ENCODE measurements around the gene GTSE1.

The GTSE1 gene

DNA sequence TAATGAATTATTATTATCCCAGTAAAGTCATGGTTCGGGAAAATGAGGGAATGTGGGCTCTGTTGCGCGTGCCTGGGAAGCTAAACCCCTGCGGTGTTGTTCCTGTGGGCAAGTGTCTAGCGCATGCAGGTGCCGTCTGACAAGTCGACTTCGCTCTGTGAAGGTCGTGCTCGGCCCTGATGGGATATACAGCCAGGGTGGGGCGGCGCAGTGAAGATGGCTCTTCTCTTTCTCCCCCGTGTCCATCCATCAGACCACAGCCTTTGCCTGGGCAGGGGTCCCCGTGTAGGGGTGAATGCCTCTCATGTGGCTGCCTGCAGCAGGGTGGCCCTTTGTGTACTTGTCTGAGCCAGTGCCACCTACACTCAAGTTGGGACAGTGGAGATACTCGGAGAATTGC lies 26.0 kb downstream of the GTSE1 start:
- no peaks in the 10 kb centered on the region for H3K9me3 ChIP-seq (replicated peaks in 1 of 11)
- H3K4me1 ChIP-seq, result no peaks in the 10 kb centered on the region
- H3K4me3 ChIP-seq, result no peak overlapping the region
- H3K4me2 ChIP-seq, result no peak overlapping the region
- H4K20me1 ChIP-seq, result peaks cover 0 to 83% (median 43%) of the 10 kb centered on the region in 11 experiments; a peak in 15 of 22 replicates
- peaks cover 10 to 100% (median 100%) of the 10 kb centered on the region in 11 experiments for H3K36me3 ChIP-seq
- no peak overlapping the region for H3K27ac ChIP-seq
- H3K9ac ChIP-seq, result no peak overlapping the region
- no peak for TF ChIP-seq Cebpa-rat (IDR thresholded peaks at IDR 0.05)
- H3K27me3 ChIP-seq, result no peaks in the 10 kb centered on the region

DNA sequence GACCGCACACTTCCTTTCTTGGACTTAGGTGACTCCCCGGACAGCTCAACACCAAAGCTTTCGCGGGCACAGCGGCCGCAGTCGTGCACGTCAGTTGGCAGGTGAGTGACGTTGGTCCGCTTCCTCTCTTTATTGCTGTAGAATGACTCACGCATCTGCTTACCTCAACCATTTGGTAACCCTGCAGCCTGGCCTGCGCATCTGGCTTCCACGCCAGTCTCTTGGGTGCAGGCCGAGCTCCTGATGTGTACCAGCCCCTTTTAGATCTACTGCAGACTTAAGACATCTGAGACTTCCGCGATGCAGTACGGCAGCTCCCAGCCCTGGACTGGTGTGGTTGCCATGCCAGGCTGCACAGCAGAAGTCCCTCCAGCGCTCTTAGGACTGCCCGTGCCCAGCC lies 26.5 kb downstream of the GTSE1 start:
- H3K27me3 ChIP-seq, result no peaks in the 10 kb centered on the region
- no peak overlapping the region for H3K4me2 ChIP-seq
- peaks cover 0 to 83% (median 38%) of the 10 kb centered on the region in 11 experiments; a peak in 13 of 22 replicates for H4K20me1 ChIP-seq
- TF ChIP-seq Cebpa-rat (IDR thresholded peaks at IDR 0.05), result no peak
- no peak overlapping the region for H3K27ac ChIP-seq
- peaks cover 7 to 100% (median 100%) of the 10 kb centered on the region in 11 experiments for H3K36me3 ChIP-seq
- no peak overlapping the region for H3K4me3 ChIP-seq
- no peaks in the 10 kb centered on the region for H3K9me3 ChIP-seq (replicated peaks in 1 of 11)
- H3K4me1 ChIP-seq, result no peaks in the 10 kb centered on the region
- no peak overlapping the region for H3K9ac ChIP-seq

- Histone ChIP-seq H3K27me3 (no peaks in the 10 kb centered on the region), H3K9ac (no peak overlapping the region), H3K4me2 (no peak overlapping the region), H3K27ac (no peak overlapping the region), H3K9me3 (replicated peaks in 1 of 11) (no peaks in the 10 kb centered on the region), H4K20me1 (peaks cover 0 to 73% (median 16%) of the 10 kb centered on the region in 11 experiments; a peak in 12 of 22 replicates), H3K4me3 (no peak overlapping the region), H3K4me1 (no peaks in the 10 kb centered on the region), H3K36me3 (peaks cover 0 to 100% (median 100%) of the 10 kb centered on the region in 11 experiments; a peak in 21 of 22 replicates)
- TF ChIP-seq Cebpa-rat (IDR thresholded peaks at IDR 0.05), result no peak
Observed at GRCh38 chr22:46326066-46326680, 29.5 kb downstream of the GTSE1 start.

DNA sequence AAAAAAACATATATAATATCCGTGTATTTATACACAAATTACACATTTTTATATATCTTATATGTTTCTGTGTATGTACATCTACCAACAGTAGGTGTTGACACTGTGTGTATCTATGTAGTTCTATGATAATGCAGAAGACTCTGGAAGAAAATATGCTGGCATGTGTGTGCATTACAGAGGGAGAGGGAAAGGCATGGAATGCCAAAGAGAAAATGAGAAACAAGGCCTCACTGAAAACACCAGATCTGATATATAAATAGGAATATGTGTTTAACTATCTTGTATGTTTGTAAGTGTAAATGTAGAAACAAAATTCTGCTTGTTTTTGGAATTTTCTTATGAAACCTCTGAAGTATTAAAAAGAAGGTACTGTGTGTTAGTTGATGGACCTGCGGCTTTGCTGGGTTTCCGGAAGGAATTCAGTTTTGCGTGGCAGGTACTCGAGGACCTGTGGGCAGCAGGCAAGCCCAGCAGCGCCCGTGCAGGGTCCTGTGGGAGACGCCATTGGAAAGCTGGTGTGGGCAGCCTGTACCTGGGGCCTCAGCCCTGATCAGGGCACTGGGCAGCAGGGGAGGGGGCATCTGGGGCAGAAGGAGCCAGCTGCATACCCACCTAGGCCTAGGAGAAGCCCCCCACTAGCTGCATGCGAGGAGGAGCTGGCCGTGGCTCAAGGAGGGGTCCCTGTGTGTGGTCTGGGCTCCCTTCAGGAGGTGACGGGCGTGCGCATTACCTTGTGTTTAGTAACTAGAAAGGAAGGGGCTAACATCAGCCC lies 31.2 kb downstream of the GTSE1 start:
- Histone ChIP-seq H3K4me1 (no peaks in the 10 kb centered on the region), H3K4me3 (no peak overlapping the region), H3K9me3 (replicated peaks in 1 of 11) (no peaks in the 10 kb centered on the region), H4K20me1 (peaks cover 0 to 68% (median 6%) of the 10 kb centered on the region in 11 experiments; a peak in 10 of 22 replicates), H3K4me2 (no peak overlapping the region), H3K27ac (no peak overlapping the region), H3K27me3 (no peaks in the 10 kb centered on the region), H3K36me3 (peaks cover 0 to 100% (median 99%) of the 10 kb centered on the region in 11 experiments; a peak in 21 of 22 replicates), H3K9ac (peak overlapping the region in 1 of 11 experiments; percentile 7; a peak in 2 of 22 replicates)
- TF ChIP-seq Cebpa-rat (IDR thresholded peaks at IDR 0.05), result no peak

DNA sequence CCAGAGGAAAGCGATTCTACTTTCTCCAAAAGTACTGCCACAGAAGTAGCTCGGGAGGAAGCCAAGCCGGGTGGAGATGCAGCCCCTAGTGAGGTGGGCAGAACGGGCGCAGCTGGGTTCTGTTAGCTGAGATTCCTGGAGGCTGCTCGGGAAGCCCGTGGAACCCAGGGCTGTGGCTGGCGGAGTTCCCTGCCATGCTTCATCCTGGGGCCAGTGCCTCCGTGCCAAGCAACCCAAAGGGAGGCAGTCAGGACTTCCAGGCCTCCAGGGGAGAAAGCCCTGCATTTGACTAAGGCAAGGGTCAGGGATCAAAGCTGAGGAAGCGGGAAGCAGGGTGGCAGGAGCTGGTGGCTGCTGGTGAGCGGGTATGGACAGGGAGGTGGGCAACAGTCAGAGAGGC lies 32.1 kb downstream of the GTSE1 start:
- Histone ChIP-seq H3K36me3 (peaks cover 0 to 100% (median 97%) of the 10 kb centered on the region in 11 experiments; a peak in 21 of 22 replicates), H3K4me3 (no peak overlapping the region), H3K27me3 (no peaks in the 10 kb centered on the region), H3K9ac (peak overlapping the region in 1 of 11 experiments; percentile 29; a peak in 1 of 22 replicates), H3K4me1 (no peaks in the 10 kb centered on the region), H3K27ac (no peak overlapping the region), H3K4me2 (no peak overlapping the region), H4K20me1 (peaks cover 0 to 62% (median 0%) of the 10 kb centered on the region in 11 experiments; a peak in 8 of 22 replicates), H3K9me3 (replicated peaks in 1 of 11) (no peaks in the 10 kb centered on the region)
- TF ChIP-seq Cebpa-rat (IDR thresholded peaks at IDR 0.05), result no peak

DNA sequence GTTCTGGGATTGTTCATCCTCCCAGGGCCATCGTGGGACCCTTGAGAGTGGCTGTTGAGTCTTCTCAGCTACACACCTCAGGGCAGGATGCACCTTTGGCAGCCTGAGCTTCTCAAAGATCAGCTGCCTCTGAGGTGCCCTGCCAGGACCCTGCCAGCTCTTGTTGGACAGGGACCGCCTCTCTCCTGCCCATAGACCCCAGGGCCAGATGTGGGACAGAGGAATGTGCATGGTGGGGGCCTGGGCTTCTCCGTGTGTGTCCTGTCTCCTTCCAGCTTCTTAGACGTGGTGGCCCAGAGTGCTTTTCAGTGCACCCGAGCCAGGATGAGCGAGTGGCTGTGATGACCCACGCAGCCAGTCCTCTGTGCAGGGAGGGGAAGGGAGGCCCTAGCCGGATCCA lies 32.9 kb downstream of the GTSE1 start:
- H3K36me3 ChIP-seq, result peaks cover 0 to 92% (median 89%) of the 10 kb centered on the region in 11 experiments; a peak in 21 of 22 replicates
- TF ChIP-seq Cebpa-rat (IDR thresholded peaks at IDR 0.05), result no peak
- peaks cover 0 to 54% (median 0%) of the 10 kb centered on the region in 11 experiments; a peak in 6 of 22 replicates for H4K20me1 ChIP-seq
- H3K4me1 ChIP-seq, result peaks cover 1 to 5% (median 4%) of the 10 kb centered on the region in 10 experiments; a peak in 18 of 20 replicates
- H3K9me3 ChIP-seq (replicated peaks in 1 of 11), result no peaks in the 10 kb centered on the region
- H3K27me3 ChIP-seq, result no peaks in the 10 kb centered on the region
- no peak overlapping the region for H3K4me2 ChIP-seq
- H3K4me3 ChIP-seq, result no peak overlapping the region
- H3K9ac ChIP-seq, result no peak overlapping the region; a peak in 2 of 22 replicates
- no peak overlapping the region for H3K27ac ChIP-seq

- Histone ChIP-seq H3K27me3 (no peaks in the 10 kb centered on the region), H3K9ac (no peak overlapping the region; a peak in 1 of 22 replicates), H4K20me1 (peaks cover 0 to 51% (median 0%) of the 10 kb centered on the region in 11 experiments; a peak in 6 of 22 replicates), H3K4me3 (no peak overlapping the region), H3K9me3 (replicated peaks in 1 of 11) (no peaks in the 10 kb centered on the region), H3K4me1 (peaks cover 7 to 11% (median 9%) of the 10 kb centered on the region in 10 experiments; a peak in 19 of 20 replicates), H3K27ac (no peak overlapping the region), H3K36me3 (peaks cover 0 to 84% (median 81%) of the 10 kb centered on the region in 11 experiments; a peak in 20 of 22 replicates), H3K4me2 (no peak overlapping the region)
- TF ChIP-seq Cebpa-rat (IDR thresholded peaks at IDR 0.05), result no peak
Observed at GRCh38 chr22:46330426-46330825, 33.8 kb downstream of the GTSE1 start.

DNA sequence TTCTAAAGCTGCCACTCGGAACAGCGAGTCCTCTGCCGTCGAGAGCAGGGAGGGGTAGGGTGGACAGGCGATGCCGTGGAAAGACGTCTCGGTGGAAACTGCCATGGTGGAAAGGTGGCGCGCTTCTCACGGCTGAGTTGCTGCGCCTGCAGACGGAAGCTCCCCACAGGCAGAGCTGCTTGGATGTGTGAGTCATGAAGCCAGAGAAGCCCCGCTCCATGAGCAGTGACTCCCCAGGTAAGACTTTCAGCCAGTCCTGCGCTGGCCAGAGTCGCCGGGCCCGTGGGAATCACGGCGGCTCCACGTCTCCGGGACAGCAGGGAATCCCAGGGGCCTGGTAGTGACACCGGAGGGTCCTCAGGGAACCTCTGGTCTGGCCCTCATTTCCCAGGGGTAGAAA lies 34.8 kb downstream of the GTSE1 start:
- Histone ChIP-seq H3K4me3 (no peak overlapping the region), H3K4me1 (peaks cover 8 to 15% (median 12%) of the 10 kb centered on the region in 10 experiments), H4K20me1 (peaks cover under 1 to 45% (median 2%) of the 10 kb centered on the region in 11 experiments; a peak in 14 of 22 replicates), H3K9ac (no peak overlapping the region), H3K27ac (no peak overlapping the region), H3K36me3 (peaks cover 0 to 73% (median 70%) of the 10 kb centered on the region in 11 experiments; a peak in 20 of 22 replicates), H3K27me3 (no peaks in the 10 kb centered on the region), H3K4me2 (no peak overlapping the region), H3K9me3 (replicated peaks in 1 of 11) (no peaks in the 10 kb centered on the region)
- no peak for TF ChIP-seq Cebpa-rat (IDR thresholded peaks at IDR 0.05)

All from BLaER1 treated with 17β-estradiol and CSF1 and Interleukin-3, amounts not matched to agents 10 nM and 100 nM (cell line).